D341Med (cell line): ENCODE data around the gene SV2B.

ENCODE experiments used
- DNase-seq: peaks from one replicate; pipeline ENCODE4 v3.0.0; 2012; ENCODE audit warnings: low spot score

Gene SV2B

DNA sequence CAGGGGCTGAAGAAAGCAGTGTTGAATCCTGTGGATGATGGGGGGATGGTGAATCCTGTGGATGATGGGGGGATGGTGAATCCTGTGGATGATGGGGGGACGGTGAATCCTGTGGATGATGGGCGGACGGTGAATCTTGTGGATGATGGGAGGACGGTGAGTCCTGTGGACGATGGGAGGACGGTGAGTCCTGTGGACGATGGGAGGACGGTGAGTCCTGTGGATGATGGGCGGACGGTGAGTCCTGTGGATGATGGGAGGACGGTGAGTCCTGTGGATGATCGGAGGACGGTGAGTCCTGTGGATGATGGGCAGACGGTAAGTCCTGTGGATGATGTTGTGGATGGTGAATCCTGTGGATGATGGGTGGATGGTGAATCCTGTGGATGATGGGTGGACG lies 170.7 kb downstream of the SV2B start:
- no peak for DNase-seq

DNA sequence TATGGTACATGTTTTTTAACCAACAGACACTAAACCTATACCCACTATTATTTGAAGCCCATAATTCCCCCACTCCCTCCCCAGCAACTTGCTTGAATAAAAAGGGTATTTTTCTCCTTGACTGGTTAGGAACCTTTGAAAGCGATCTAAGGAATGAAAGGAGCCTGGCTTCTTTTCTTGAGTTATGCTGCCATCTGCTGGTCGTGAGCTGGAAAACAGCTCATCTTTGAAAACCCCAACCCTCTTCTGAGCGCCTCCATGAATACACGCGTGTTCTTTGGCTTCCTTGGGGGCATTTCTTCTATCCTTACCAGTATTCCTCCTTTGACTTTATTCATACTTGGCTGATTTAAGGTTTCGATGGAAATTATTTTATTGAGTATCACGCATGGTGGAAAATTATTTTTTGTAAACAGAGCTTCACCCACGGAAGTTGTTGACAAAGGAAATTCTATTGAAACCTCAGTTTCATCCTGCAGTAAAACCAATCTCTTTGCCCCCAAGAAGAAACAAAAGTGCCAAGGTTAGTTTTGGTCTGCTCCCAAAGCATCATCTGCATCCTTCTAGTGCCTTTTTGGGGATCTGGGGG lies 171.6 kb downstream of the SV2B start:
- DNase-seq, result peak; percentile 72

DNA sequence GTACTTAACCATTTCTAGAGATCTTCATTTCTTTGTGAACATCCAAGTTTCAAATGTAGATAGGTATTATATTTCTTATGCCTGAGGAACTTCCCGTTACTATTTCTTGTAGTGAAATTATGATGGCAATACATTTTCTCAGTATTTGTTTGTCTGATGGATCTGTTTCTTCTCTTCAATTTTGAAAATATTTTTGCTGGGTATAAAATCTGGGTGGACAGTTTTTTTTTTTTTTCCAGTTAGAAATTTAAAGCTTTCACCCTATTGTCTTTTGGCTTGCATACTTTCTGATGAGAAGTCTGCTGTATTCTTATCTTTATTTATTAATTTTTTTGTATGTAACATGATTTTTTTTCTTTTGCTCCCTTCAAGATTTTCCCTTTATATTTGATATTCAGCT lies 175.8 kb downstream of the SV2B start:
- no peak for DNase-seq

DNA sequence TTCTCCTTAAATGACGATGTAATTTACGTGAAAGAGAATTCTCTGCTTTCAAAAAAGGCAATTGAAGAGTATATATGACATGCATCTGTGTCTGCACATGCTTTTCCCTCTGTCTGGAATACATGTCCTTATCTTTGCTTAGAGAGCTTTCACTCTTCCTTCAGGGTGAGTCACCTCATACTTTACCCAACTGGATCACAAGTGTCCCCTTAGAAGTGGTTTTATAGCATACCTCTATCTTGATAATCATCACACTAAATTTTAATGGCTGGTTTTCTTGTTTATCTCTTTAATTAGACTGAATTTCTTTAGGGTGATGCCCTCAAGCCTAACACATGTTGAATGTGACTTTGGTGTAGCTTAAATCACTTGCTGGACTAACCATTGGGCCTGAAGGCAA lies 178.9 kb downstream of the SV2B start:
- DNase-seq, result no peak

DNA sequence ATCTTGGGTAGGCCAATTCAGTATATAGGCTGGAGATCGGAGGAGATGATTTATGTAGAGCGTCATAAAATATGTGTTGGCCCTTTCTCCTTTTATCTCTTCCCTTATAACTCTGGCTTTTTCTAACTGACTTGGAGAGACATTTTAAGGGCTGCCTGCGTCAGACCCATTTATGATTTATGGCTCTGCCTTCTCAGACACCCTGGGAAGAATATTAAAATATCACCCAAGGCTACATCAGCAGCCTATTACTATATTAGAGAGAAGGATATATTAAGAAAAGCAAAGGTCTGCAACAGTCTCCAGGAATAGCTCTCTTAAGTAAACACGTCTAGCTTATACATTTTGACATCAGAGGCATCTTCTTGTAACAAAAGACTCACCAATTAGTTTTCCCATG lies 179.4 kb downstream of the SV2B start:
- no peak for DNase-seq

DNA sequence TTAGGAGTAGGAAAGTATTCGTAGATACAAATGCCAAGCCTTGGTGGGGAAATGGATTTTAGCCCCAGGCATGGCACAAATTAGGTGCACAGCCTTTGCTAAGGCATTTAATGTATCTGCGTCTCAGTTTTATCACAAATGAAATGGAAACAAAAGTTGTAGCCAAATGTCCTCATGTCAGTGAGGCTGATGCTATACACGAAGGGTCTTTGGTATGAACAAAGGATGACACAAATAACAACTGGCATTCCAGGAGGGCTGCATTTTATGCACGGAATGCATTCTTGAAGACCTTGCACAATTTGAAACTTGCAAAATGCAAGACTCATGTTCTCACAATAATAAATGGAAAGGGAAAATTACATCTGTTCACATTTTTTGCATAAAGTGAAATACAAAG lies 181.9 kb downstream of the SV2B start:
- no peak for DNase-seq

DNA sequence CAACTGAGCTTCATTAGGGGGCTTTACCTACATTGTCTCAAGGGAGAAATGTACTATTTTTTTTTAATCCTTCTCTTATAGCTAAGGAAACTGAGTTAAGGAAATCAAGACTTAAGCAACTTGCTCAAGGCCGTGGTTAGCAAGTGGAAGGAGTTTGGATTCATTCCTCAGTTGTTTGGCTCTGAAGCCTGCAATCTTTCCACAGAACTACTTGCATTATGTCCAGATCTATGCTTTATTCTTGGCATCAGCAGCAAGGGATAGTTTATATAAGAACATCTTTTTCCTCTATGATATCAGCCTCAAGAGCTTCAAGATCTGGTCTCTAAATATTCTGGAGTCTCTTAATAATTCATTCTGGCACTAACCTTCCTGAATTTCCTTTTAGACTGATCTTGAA lies 182.4 kb downstream of the SV2B start:
- DNase-seq, result no peak

DNA sequence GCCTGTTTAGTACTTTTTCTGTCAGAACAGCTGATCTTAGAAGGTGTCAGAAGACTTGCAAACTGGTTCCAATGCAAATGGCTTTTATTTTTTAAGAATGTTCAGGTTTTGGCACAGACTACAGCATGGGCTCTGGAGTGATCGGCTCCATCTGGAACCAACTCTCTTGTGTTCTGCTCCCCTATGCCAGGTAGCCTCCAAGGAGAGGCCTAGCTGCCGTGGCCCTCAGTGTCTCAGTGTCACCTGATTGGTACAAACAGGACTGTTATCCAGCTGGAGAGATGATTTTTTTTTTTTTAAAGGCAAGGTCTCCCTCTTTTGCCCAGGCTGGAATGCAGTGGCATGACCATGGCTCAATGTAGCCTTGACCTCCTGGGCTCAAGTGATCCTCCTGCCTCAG lies 183.1 kb downstream of the SV2B start:
- no peak for DNase-seq

DNA sequence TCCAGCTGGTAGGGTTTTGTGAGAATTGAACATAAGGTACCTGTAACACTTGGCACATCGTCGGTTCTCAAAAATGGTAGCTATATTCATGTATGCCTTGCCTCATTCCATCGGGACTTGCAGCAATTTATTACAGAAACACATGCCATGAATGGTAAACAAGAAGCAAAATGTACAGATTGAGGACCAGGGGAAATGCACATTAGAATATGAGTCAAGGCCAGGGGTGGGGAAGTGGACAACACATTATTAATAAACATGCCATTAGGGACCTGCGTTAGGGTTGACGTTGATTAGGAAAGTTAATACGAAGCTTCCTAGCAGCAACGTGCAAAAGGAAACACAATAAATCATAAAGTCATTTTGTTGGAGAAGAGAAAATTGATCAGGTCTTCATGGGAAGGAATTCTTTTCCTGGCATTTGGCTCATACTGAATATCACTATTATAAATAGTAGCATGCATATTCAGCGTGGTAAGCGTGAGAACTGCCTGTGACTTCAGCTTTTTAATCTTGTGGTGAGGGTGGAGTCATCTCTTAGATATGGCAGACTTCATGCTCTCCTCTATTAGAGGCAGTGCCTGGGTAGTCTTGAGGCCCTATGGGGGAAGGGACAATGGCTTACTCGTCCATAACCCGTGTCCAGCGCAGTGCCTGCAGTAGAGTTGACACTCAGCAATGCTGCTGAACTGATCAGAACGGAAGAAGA lies 184.9 kb downstream of the SV2B start:
- DNase-seq, result no peak

DNA sequence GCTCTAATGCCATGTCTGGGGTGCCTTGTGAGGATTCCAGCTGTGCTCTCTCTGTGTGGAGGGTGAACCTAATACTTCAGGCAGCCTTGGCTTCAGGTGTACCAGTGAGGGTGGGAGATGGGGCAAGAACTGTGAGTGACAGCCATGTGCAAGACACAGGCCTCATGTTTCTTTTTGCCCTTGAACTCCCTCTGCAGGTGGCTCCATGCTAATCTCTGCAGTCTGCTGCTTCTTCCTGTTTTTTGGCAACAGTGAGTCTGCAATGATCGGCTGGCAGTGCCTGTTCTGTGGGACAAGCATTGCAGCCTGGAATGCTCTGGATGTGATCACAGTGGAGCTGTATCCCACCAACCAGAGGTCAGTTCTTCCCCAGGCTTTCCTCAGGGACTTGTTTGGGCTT lies 189.3 kb downstream of the SV2B start:
- no peak for DNase-seq

DNA sequence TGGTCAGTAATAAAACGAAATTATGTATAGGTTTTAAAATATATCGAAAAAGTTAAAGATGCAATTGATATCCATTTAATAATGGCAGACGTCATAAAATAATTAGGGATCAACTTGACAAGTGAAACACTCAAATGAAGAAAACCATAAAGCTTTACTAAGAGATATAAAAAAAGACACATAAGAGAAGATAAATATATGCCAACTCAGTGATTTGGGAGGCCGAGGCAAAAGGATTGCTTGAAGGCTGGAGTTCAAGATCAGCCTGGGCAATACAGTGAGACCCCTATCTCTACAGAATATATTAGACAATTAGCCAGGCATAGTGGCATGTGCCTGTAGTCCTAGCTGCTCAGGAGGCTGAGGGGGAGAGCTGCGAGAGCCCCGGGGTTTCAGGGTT lies 190.5 kb downstream of the SV2B start:
- DNase-seq, result no peak

DNA sequence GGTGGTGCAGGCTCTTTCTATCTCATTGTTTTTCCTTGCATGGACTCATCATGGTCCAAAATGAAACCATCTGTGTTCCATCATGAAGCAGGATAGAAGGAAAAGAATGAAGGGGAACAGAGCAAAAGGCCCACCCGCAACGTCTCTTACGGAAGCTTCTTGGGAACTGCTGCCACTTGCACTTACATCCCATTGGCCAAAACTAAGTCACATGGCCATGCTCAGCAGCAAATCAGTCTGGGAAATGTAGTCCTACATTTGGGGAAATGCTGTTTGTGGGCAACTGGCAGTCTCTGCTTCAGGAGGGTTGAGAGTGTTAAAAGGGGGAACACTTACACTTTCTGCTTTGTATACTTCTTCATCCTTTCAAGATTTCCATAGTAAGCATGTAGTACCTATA lies 191.6 kb downstream of the SV2B start:
- no peak for DNase-seq

DNA sequence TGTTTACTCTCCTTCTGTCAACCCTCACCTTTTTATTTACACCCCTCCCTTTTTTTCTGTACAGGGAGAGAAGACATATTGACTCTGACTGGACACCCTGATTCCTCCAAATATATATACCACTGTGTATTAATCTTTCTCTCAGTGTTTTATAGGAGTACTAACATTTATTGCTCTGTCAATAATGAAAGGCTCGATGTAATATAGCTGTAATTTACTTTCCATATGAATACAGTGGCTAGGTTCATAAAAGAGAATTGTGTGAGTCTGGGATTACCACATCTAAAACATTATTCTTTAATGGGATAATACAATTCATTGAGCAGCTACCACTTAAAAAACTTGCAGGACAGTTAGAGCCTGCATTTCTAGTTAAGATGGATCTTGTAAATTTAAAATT lies 194.3 kb downstream of the SV2B start:
- no peak for DNase-seq

DNA sequence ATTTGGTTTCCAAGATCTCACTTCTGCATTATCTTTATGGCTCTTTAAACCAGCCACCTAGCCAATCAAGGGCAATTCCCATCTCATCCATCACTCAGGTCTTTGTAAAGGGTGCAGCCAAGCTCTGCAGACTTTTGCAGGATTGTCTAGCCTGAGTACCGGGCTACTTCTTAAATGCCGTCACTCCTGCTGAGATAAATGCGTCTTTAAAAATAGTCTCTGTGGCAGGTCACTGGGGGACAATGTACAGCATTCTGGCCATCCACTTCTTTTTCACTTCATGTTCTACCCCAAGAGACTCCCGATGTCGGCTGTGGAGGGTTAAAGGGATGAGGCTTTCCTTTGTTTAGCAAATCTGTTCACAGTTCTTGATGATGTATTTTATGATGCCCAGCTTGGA lies 194.7 kb downstream of the SV2B start:
- no peak for DNase-seq

DNA sequence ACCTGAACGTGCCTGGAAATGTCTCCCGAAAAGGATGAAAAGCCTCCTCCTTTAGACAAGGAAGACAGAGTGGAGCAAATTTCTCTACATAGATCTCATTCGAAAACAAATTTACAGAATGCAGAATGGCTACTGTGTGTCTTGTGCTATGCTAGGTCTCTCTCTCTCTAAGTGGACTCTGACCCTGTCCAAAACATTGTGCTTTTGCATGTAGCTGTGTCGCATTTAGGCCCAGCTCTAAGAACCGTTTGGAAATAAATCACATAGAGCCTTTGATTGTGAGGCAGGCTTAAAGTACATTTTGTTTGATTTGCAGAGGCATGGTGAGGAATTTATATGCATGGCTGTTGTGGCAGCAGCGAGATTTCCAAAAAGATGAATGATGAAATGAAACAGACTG lies 198.0 kb downstream of the SV2B start:
- DNase-seq, result no peak

DNA sequence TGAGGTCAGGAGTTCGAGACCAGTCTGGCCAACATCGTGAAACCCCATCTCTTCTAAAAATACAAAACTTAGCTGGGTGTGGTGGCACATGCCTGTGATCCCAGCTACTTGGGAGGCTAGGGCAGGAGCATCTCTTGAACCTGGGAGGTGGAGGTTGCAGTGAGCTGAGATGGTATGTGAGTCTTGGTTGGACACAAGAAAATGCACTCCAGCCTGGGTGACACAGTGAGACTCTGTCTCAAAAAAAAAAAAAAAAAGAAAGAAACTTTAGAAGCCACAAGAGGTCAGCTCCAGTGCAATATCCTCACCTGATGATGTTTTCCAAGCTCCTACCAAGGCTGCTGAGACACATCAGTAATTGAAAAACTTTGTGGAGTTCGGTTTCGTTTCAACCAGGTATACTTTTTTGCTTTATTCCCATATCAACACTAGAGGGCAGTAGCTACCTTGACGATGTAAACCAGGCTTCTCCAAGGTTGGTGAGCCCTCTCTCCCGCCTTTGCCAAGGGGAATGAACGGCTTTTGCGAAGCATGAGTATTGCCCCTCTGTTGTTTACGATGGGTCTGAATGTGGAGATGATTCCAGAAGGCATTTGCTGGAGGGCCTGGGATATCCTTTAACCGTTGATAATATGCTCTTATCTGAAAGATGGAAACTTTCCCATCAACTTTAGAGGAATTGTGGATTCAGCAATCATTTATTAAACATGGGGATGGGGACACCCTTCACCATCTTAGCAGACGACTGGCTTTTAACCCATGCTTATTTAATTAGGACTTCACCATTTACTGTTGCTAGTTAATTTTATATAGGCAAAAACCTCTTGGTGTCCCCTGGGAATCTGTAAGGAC lies 202.8 kb downstream of the SV2B start:
- DNase-seq, result peak; percentile 80

DNA sequence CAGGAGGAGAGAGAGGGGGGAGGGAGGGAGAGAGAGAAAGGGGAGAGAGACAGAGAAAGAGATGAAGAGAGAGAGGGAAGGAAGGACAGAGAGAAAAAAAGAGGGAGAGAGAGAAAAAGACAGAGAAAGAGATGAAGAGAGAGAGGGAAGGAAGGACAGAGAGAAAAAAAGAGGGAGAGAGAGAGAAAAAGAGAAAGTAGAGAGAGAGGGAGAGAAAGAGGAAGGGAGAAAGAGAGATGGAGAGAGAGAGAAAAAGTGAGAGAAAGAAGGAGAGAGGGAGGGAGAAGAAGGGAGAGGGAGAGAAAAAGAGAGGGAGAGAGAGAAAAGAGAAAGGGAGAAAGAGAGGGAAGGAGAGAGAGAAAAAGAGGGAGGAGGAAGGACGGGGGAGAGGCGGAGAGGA lies 204.2 kb downstream of the SV2B start:
- DNase-seq, result no peak

DNA sequence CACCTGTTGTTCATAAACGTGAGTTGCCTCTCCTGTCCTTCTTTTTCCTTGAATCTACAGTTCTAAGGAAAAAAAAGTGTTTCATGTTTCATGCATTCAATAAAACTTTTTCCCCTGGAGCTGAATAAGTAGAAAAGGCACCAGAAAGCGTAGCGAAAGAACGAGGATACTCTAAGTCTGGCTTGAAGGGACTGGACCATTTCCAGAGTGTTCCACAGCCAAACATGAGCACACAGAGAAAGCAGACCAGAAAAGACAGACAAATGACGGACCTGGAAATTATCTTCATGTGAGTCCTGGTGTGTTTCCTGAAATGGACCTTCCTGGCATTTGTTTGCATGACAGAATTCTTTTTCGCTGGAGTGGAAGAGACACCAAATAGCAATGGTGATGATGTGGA lies 204.7 kb downstream of the SV2B start:
- no peak for DNase-seq

DNA sequence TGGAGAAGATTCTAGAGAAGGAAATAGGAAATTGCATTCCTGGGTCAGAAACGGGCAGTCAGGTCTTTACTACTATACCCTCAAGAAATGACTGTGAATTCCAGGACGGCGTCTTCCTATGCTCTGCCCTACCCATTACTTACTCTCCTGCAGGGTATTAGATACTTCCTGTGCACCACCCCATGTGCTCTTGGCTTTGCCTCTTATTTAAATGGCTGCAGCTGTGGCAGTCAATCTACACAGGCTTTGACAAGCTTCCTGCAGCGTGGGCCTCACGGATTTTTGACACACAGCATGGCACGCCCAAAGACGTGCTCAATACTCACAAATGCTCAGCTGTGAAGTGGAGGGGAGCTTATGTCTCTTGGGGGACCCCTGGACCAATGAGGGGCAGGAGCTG lies 206.1 kb downstream of the SV2B start:
- no peak for DNase-seq

DNA sequence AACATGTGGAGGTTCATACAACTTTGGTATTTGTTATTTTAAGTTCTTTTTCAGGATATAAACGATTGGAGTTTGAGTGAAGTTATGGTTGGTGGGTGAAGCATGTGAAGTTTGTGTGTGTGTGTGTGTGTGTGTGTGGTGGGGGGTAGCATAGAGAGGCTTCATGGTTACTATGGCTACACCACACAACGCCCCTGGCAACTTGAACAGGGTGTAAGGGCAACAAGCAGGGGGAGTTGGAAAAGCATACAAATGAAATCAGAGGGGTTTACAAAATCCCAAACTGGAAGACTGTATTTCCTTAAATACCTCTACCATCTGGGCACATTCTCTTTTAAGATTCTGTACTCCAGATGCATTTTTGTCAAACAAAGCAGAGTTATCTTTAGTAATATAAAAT lies 207.5 kb downstream of the SV2B start:
- DNase-seq, result no peak

DNA sequence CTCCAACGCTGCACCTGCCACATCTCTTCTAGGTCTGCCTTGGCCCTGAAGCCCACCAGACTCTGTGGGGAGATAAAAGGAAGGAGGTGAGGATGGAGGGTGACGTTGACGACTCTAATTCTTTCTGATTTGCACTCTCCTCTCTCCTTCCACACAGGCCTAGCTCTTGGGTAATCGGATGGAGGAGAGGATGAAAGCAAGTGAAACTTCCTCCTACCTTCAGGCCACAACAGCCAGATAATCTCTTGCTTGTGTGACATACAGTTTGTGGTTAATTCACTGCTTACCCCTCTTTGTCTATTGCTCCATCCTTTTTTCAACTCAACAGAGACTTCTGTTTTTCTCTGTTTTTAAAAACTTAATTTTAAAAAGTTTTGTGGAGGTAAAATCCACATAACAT lies 208.1 kb downstream of the SV2B start:
- DNase-seq, result no peak

DNA sequence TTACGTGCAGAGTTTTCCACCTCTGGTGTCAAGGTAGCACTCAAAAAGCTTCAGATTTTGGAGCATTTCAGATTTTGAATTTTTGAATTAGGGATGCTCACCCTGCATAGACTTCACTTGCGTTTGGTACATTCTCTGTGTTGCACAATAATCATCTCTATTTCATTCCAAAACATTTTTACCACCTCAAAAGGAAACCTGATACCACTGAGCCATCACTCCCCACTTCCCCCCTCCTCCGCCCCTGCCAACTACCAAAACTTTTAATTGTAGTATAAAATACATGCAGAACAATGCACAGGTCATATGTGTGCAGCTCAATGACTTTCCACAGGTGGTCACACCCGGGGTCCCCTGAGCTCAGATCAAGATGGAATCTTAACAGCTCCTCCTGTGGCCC lies 208.8 kb downstream of the SV2B start:
- no peak for DNase-seq

DNA sequence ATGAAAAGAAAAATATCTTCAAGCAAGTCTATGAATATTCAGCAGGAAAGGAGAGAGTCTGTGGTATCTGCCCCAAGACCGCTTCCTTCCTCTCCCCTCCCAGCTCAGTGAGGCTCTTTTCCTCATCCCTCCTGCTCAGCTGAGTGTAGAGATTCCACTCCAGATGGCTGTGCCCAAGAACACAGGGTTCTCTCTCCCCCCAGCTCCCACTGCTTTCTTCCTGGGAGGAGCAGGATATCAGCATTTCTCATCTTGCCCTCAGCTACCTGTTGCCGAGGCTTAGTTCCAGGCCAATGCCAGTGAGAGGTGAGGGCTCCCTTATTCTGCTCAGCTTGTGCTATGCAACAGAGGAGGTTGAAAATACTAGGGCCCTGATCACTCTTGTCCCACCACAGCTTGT lies 211.9 kb downstream of the SV2B start:
- DNase-seq, result no peak

DNA sequence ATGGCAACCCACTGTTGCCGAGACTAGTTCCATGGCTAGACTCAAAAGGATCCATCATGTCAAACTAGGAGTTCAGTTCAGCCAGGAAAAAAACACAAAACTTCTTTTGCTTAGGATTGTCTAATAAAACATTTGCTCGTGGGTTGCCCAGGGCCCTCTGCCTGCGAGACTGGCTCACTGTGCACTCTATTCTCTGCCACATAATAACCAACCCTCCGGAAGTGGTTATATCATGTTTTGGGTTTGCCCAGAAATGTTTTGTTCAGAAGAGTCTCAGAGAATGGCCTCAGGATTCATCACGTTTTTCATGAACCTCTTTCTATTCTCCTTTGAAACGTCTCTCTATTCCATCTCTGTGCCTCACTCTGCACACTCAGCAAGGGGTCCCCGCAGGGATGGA lies 216.1 kb downstream of the SV2B start:
- no peak for DNase-seq
